EH (cell line): Measurements from ENCODE around the gene MED16.
"Not testable (repeated sequence)": the region's sequence is repeated elsewhere in the genome, so short reads cannot be mapped to it uniquely, and the experiment has no call there.

ENCODE experiments used
- DNase-seq: peaks from one replicate; pipeline ENCODE4 v3.0.0-alpha.2; 2015; ENCODE audit warnings: low read depth

Gene MED16

DNA sequence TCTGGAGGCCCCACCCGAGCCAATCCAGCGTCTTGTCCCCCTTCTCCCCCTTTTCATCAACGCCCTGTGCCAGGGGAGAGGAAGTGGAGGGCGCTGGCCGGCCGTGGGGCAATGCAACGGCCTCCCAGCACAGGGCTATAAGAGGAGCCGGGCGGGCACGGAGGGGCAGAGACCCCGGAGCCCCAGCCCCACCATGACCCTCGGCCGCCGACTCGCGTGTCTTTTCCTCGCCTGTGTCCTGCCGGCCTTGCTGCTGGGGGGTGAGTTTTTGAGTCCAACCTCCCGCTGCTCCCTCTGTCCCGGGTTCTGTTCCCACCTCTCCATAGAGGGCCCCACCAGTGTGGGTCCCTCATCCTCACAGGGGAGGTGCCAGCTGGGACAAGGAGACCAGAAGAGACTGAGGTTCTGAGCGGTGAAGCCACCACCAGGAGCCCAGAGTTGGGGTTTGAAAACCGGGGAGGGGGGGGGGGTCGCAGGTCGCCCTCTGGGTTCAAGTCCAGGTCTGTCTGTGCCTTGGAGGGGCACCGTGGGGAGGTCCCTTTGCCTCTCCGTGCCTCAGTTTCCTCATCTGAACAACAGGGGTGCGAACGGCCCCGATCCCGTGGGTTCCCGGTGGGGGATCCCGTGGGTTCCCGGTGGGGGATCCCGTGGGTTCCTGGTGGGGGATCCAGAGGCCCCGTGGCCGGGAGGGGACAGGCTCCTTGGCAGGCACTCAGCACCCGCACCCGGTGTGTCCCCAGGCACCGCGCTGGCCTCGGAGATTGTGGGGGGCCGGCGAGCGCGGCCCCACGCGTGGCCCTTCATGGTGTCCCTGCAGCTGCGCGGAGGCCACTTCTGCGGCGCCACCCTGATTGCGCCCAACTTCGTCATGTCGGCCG, 40.6 kb downstream of the MED16 start, which contains the start of gene ELANE:
ELANE (plus strand) TSS at position 168 of the 878 bp plus-strand sequence; CDS start at position 194, 26 bp downstream.
- DNase-seq, result no peak

DNA sequence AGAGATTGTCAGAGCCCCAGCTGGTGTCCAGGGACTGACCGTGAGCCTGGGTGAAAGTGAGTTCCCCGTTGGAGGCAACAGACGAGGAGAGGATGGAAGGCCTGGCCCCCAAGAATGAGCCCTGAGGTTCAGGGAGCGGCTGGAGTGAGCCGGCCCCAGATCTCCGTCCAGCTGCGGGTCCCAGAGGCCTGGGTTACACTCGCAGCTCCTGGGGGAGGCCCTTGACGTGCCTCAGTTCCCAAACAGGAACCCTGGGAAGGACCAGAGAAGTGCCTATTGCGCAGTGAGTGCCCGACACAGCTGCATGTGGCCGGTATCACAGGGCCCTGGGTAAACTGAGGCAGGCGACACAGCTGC, 42.0 kb downstream of the MED16 start:
- DNase-seq, result no peak

DNA sequence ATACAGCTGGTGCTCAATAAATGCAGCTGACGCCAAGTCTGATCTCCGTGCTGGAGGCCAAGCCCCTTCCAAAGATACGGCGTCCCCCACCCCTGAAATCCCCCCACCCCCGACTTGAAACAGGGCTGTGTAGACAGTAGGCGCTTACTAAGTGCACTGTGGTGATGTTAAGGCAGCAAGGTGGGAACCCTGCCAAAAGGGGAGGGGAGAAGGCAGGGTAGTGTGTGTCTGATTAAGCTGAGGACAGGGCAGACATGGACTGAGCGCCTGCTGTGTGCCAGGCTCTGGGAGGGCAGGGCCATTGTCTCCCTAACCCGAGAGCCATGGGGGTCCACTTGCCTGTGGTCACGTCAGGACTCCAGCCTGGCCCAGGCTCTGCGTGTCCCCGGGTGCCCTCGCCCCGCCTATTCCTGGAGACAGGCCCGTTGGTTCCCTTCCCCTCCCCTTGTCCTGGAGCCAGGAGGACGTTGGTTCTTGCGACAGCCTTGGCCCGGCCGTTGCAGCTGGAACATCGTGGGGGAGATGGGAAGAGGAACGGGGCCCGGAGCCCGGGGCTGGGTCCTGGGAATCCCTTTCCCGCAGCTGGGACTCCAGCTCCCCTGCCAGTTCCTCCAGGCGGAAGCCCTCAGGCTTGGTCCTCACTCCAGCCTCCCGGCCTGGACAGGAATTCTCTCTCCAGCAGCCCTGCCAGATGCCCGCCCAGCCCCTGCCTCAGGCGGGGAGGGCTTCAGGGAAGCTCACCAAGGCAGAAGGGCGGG, 42.6 kb downstream of the MED16 start:
- DNase-seq, result peak; percentile 95

DNA sequence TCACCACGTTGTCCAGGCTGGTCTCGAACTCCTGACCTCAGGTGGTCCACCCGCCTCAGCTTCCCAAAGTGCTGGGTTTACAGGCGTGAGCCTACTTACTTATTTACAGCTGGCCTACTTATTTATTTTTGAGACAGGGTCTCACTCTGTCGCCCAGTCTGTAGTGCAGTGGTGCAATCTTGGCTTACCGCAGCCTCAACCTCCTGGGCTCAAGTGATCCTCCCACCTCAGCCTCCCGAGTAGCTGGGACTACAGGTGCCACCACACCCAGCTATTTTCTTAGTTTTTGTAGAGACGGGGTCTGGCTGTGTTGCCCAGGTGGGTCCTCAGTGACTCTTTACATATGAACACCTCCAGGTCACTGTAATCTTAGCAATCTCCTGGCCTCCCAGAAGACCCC, 43.8 kb downstream of the MED16 start:
- not testable (repeated sequence) for DNase-seq

DNA sequence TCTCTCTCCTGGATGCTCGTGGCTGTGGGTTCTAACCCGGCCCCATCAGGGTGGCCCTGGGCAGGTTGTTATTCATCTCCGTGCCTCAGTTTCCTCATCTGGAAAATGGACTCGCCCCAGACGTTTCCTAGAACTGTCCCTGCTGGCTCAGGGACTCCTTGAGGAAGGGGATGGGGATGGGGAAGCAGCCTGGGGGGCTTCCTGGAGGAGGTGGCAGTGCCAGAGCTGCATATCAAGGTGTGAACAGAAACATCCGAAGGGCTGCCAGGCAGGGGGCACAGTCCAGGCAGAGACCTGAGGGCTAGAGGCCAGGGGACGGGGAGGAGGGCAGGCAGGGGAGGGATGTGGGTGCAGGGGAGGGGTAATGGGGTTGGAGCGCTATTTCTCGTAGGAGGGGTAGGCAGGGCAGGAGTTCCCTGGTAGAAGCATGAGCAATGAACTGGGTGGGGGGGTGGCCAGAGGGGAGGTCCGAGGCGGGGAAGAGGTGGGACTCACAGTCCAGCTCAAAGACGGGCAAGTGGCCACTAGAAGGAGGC, 44.5 kb downstream of the MED16 start:
- no peak for DNase-seq

DNA sequence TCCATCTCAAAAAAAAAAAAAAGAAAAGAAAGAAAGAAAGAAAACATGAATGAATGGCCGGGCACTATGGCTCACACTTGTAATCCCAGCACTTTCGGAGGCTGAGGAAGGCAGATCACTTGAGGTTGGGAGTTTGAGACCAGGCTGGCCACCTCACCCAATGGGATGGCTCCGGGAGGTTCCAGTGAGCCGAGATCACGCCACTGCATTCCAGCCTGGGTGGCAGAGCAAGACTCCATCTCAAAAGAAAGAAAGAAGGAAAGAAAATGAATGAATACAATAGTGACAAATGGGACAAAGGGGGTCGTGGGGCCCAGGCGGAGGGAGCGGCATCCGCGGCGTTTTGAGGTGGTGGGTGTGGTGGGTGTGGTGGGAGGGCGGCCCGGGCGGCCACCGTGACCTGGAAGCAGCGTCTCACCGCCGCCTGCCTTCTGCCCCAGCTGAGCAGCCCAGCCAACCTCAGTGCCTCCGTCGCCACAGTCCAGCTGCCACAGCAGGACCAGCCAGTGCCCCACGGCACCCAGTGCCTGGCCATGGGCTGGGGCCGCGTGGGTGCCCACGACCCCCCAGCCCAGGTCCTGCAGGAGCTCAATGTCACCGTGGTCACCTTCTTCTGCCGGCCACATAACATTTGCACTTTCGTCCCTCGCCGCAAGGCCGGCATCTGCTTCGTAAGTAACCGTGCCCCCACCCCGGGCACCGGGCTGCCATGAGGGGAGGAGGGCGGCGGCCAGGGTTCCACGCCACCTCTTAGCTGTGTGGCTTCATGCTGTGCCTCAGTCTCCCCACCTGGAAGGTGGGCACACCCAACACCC, 47.1 kb downstream of the MED16 start:
- DNase-seq, result no peak

DNA sequence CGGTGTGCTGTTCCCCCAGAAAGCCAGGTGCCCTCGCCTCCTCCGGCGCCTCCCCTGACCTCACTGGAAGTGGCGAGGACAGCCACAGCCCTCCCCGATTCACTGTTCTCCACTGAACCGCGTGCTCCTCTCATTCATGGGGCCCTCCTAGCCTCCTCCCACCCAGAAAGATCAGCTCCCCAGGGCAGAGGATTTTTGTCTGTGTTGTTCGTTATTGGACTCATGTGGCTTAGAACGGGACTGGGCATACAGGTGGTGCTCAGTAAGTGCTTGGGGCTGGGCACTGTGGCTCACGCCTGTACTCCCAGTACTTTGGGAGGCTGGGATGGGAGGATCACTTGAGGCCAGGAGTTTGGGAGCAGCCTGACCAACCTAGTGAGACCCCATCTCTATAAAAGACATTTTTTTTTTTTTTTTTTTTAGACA, 48.4 kb downstream of the MED16 start:
- DNase-seq, result no peak

DNA sequence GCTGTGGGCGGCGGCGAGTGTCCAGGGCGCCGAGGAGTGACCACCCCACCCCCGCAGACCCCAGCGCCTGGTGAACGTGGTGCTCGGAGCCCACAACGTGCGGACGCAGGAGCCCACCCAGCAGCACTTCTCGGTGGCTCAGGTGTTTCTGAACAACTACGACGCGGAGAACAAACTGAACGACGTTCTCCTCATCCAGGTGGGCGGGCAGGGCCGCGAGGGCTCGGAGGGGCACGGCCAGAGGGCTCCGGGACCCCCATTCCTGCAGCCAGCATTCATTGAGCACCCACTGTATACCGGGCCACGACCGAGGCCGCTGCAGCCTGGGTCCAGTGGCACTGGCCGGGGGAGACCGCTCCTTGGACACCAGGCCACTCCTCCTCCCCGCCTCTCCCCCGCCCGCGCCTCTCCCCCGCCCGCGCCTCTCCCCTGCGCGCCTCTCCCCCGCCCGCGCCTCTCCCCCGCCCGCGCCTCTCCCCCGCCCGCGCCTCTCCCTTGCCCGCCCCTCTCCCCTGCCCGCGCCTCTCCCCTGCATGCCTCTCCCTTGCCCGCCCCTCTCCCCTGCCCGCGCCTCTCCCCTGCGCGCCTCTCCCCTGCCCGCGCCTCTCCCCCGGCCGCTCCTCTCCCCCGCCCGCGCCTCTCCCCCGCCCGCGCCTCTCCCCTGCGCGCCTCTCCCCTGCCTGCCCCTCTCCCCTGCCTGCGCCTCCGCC, 49.0 kb downstream of the MED16 start:
- no peak for DNase-seq

DNA sequence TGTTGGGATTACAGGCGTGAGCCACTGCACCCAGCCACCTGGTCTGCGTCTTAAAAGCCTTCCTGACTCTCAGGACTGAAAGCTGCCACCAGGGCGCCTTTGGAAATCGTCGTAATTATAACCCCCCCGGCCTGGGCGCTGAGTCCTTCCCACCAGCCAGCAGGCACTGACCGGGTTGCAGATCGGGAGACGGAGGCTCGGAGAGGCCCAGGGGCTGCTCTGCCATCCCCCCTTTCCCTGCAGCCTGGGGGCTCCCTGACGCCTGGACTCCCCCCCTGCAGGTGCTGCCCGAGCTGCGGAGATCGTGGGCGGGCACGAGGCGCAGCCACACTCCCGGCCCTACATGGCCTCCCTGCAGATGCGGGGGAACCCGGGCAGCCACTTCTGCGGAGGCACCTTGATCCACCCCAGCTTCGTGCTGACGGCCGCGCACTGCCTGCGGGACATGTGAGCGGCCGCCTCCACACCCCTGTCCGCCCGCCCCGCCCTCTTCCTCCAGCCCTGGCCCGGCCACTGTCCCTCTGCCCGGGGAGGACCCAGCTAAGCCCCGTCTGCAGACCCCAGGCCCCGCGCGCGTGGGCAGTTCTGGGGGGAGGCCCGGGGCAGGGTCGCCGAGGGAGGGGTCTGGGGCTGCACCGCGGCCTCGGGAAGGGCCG, 49.7 kb downstream of the MED16 start:
- peak; percentile 16 for DNase-seq

DNA sequence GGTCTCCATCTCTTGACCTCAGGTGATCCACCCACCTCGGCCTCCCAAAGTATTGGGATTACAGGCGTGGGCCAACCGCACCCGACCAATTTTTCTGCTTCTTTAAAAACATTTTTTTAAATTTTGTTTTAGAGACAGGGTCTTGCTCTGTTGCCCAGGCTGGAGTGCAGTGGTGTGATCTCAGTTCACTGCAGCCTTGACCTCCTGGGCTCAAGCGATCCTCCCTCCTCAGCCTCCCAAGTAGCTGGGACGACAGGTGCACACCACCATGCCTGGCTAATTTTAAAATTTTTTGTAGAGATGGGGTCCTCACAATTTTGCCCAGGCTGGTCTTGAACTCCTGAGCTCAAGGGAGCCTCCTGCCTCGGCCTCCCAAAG, 50.2 kb downstream of the MED16 start:
- DNase-seq, result not testable (repeated sequence)

DNA sequence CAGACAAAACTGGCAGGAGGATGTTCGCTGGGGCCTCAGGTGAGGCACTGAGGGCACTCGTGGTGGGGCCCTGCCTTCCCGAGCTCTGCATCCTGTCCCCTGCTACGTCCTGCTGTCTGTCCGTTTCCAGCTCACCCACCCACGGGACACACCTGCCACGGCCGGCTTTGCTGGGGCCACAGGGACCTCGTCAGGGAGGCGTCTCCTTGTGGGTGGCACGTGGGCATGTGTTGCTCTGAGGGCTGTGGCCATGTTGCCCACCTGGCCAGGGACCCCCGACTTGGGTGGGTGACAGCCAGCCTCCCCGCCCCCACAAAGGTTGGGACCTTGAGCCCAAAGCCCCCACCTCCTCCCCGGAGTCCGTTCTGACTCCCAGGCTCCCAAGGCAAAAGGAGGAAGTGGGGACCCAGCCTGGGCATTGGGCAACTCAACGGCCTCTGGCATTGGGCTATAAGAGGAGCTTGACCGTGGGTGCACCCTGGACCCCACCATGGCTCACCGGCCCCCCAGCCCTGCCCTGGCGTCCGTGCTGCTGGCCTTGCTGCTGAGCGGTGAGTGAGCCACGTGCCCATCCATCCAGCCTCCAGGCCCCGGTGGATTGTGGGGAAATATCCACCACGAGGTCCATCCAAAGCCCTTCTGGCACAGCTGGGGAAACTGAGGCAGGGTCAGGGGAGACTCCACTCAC, 52.3 kb downstream of the MED16 start, which contains the start of gene PRTN3:
PRTN3 (plus strand) TSS at position 481 of the 688 bp plus-strand sequence; CDS start at position 491, 10 bp downstream.
- DNase-seq, result no peak

DNA sequence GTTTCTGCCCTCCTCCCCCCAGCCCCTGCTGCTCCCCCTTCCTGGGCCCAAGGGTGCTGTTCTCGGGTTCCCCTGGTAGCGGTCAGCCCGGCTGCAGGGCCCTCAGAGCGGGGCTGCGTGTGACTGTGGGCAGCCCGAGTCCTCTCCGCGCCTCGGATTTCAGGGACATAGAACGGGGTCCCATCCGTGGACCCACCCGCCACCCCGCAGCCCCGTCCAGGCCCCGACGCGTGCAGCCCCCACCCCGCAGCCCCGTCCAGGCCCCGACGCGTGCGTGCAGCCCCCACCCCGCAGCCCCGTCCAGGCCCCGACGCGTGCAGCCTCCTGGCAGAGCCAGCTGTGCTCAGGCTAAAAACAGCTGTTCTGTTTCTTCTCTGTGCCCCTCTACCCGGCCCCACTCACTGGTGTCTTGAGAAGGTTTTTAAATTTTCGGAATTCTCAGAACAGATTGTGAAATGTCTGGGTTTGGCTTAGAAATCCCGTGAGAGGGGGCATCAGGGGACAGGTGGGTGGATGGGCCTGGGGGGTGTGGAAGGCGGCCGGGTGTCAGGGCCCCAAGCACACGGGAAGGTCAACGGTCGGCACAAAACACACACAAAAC, 57.7 kb downstream of the MED16 start:
- DNase-seq, result no peak

DNA sequence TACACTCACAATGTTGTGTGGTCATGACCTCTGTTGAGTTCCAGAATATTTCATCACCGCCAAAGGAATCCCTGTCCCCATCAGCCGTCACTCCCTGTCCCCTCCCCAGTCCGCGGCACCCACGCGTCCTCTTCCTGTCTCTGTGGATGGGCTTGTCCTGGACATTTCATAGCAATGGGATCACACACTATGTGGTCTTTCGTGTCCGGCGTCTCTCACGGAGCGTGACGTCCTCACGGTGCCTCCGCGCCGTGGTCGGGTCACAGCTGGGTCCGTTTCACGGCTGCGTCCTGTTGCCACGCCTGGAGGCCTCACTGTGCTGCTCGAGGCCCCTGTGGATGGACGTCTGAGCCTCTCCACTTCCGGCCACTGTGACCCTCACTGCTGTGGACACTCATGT, 58.8 kb downstream of the MED16 start:
- no peak for DNase-seq

DNA sequence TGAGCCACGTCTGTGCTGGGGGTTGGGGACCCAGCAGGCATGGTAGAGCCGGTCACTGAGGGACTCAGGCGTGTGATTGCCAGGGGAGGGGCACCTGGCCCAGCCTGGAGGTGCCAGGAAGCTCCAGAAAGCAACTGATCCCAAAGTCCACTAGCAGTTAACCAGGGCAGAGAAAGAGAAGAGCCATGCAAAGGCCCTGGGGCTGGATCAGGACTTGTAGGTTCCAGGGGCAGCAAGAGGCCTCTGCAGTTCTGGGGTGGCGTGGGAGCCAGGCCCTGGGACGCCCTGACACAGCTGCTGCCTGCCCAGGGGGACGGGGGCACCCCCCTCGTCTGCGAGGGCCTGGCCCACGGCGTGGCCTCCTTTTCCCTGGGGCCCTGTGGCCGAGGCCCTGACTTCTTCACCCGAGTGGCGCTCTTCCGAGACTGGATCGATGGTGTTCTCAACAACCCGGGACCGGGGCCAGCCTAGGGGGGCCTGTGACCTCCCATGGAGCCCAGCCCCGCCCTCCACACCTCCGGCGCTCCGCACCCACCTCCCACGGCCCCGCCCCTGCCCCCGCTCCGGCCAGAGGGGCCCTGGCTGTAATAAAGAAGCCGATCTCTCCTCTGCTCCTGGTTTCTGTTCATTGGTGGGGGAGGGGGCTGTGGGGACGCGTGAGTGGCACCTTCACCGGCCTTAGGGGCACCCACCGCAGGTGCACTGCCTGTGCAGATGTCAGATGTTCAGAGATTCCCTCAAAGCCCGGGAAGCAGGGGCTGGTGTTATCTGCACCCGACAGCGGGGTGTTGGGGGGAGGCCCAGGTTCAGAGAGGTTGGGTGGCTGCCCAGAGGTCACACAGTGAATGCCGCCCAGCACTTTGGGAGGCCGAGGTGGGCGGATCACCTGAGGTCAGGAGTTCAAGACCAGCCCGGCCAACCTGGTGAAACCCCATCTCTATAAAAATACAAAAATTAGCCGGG, 61.3 kb downstream of the MED16 start:
- no peak for DNase-seq

DNA sequence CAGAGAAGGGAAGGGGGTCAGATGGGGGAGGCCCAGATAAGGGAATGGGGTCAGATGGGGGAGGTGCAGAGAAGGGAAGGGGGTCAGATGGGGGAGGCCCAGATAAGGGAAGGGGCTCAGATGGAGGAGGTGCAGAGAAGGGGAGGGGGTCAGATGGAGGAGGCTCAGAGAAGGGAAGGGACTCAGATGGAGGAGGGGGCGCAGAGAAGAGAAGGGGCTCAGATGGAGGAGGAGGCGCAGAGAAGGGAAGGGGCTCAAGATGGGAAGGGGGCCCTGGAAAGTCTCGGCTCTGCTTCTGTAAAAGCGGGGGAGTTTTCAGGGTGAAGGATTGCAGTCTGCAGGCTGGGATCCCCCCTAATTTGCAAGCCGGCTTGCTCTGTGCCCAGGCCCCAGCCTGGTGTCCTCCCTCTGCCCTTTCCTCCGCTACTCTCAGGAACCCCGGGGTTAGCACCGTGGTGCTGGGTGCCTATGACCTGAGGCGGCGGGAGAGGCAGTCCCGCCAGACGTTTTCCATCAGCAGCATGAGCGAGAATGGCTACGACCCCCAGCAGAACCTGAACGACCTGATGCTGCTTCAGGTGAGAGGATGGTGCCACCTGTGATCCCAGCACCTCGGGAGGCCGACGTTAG, 63.7 kb downstream of the MED16 start:
- no peak for DNase-seq

DNA sequence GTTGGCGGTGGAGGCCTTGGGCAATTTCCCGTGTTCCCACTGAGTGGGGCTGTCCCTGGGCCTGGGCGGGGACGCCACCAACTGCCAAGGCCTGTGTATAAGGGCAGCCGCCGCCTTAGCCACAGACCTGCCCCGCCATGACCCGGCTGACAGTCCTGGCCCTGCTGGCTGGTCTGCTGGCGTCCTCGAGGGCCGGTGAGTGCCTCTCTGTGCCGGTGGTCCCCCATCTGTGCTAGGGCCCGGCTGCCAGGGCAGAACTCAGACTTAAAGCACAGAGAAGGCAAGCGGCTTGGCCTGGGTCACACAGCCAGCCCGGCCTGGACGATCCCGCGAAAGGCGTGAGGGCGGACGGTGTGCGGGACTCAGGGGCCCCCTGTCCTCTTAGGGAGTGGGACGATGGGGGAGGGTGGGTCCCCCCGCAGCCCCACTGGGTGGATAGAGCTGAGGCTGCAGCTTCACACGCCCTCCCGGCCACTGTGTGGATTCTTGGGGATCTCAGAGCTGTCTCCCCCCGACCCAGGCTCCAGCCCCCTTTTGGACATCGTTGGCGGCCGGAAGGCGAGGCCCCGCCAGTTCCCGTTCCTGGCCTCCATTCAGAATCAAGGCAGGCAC, 65.2 kb downstream of the MED16 start, which contains the start of gene AZU1:
AZU1 (plus strand) TSS at position 128 of the 612 bp plus-strand sequence; CDS start at position 138, 10 bp downstream.
- DNase-seq, result no peak

DNA sequence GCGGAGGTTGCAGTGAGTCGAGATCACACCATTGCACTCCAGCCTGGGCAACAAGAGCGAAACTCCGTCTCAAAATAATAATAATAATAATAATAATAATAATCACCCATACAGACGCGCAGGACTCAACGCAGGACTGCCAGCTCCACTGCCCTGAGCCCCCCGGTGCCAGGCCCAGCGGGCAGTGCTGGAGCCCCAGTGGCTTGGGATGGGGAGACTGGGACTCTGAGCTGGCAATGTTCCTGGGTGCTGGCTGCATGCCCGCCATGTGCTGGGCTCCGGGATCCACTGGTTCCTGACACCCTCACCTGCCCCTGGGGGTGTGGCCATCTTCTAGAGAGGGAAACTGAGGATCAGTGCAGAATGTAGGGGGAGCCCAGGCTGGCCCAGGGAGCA, 65.7 kb downstream of the MED16 start:
- no peak for DNase-seq
